H9 (cell line): ENCODE results near the gene MCF2L2. TPM values are rescaled to one million over a fixed set of nuclear protein-coding genes. Genes with fewer than 3 reads are reported as not detected.

Experiments used
- DNase-seq: peaks from one replicate; pipeline ENCODE4 v3.0.0-alpha.2; 2017
- H2AFZ ChIP-seq: one replicate; pipeline ENCODE4 v1.6.1; 2013; ENCODE audit warnings: mild to moderate bottlenecking, low read length, control low read depth, moderate library complexity
- H2AK5ac ChIP-seq: 2 replicates; pipeline ENCODE4 v1.6.1; 2013; ENCODE audit warnings: low read length, control low read depth, mixed read lengths; ENCODE audit not compliant: insufficient read length
- H2BK120ac ChIP-seq: one replicate; pipeline ENCODE4 v1.6.1; 2013; ENCODE audit warnings: low read depth, mild to moderate bottlenecking, low read length, control low read depth, inconsistent platforms; ENCODE audit not compliant: poor library complexity, severe bottlenecking
- H2BK12ac ChIP-seq: 2 replicates; pipeline ENCODE4 v1.6.1; 2013; ENCODE audit warnings: low read length, control low read depth, mixed read lengths, low read depth; ENCODE audit not compliant: insufficient read length
- H2BK15ac ChIP-seq: 2 replicates; pipeline ENCODE4 v1.6.1; 2013; ENCODE audit warnings: low read depth, low read length, control low read depth
- H2BK20ac ChIP-seq: one replicate; pipeline ENCODE4 v1.6.1; 2013; ENCODE audit warnings: low read depth, mild to moderate bottlenecking, low read length, control low read depth, inconsistent platforms; ENCODE audit not compliant: poor library complexity, severe bottlenecking
- H2BK5ac ChIP-seq: 2 replicates; pipeline ENCODE4 v1.6.1; 2013; ENCODE audit warnings: low read length, control low read depth, mixed read lengths; ENCODE audit not compliant: insufficient read length
- H3K14ac ChIP-seq: 2 replicates; pipeline ENCODE4 v1.6.1; 2013; ENCODE audit warnings: low read length, control low read depth; ENCODE audit not compliant: insufficient read depth
- H3K18ac ChIP-seq: 2 replicates; pipeline ENCODE4 v1.6.1; 2013; ENCODE audit warnings: low read depth, mild to moderate bottlenecking, mixed read lengths, low read length, control low read depth; ENCODE audit not compliant: insufficient read length
- H3K23ac ChIP-seq: 2 replicates; pipeline ENCODE4 v1.6.1; 2013; ENCODE audit warnings: low read length, control low read depth, mixed read lengths, low read depth; ENCODE audit not compliant: insufficient read length
- H3K23me2 ChIP-seq: 2 replicates; pipeline ENCODE4 v1.6.1; 2013; ENCODE audit warnings: low read depth, mild to moderate bottlenecking, mixed read lengths, low read length, control low read depth; ENCODE audit not compliant: insufficient read length, poor library complexity, severe bottlenecking
- H3K27ac ChIP-seq: 2 replicates; pipeline ENCODE4 v1.5.1; 2013; ENCODE audit warnings: low read length, control low read depth, mixed read lengths, low read depth; ENCODE audit not compliant: insufficient read length
- H3K27me3 ChIP-seq: 2 replicates; pipeline ENCODE4 v1.6.1; 2013; ENCODE audit warnings: low read length, control low read depth, inconsistent platforms; ENCODE audit not compliant: insufficient read depth
- H3K4ac ChIP-seq: 2 replicates; pipeline ENCODE4 v1.6.1; 2013; ENCODE audit warnings: low read depth, mild to moderate bottlenecking, control low read depth, inconsistent platforms, low read length, moderate library complexity
- H3K4me1 ChIP-seq: 2 replicates; pipeline ENCODE4 v1.6.1; 2013; ENCODE audit warnings: low read length, control low read depth, inconsistent platforms; ENCODE audit not compliant: insufficient read depth
- H3K4me2 ChIP-seq: 2 replicates; pipeline ENCODE4 v1.6.1; 2013; ENCODE audit warnings: low read length, control low read depth, mixed read lengths; ENCODE audit not compliant: insufficient read length, insufficient read depth
- H3K56ac ChIP-seq: 2 replicates; pipeline ENCODE4 v1.6.1; 2013; ENCODE audit warnings: low read depth, mild to moderate bottlenecking, mixed read lengths, low read length, control low read depth; ENCODE audit not compliant: insufficient read length
- H3K79me1 ChIP-seq: 2 replicates; pipeline ENCODE4 v1.6.1; 2013; ENCODE audit warnings: low read depth, mild to moderate bottlenecking, moderate library complexity, low read length, control low read depth, inconsistent platforms; ENCODE audit not compliant: insufficient read depth, poor library complexity, severe bottlenecking
- H3K79me2 ChIP-seq: 2 replicates; pipeline ENCODE4 v1.6.1; 2013; ENCODE audit warnings: low read length, control low read depth, inconsistent platforms; ENCODE audit not compliant: insufficient read depth
- H3K9ac ChIP-seq: 2 replicates; pipeline ENCODE4 v1.6.1; 2013; ENCODE audit warnings: low read length, control low read depth, mixed read lengths; ENCODE audit not compliant: insufficient read length; ENCODE audit errors: extremely low read depth
- H3K9me3 ChIP-seq: one replicate; pipeline ENCODE4 v1.6.1; 2013; ENCODE audit warnings: low read depth, low read length, inconsistent platforms; ENCODE audit not compliant: control insufficient read depth
- H3T11ph ChIP-seq: one replicate; pipeline ENCODE4 v1.6.1; 2013; ENCODE audit warnings: mild to moderate bottlenecking, low read length, control low read depth, inconsistent platforms
- H4K20me1 ChIP-seq: one replicate; pipeline ENCODE4 v1.6.1; 2013; ENCODE audit not compliant: control insufficient read depth, insufficient read length, insufficient read depth
- H4K5ac ChIP-seq: 2 replicates; pipeline ENCODE4 v1.6.1; 2013; ENCODE audit warnings: low read depth, mild to moderate bottlenecking, mixed read lengths, low read length, control low read depth; ENCODE audit not compliant: insufficient read length
- H4K8ac ChIP-seq: replicated peaks from 2 replicates; pipeline ENCODE4 v1.6.1; 2013; ENCODE audit warnings: low read length, control low read depth, mixed read lengths, low read depth; ENCODE audit not compliant: insufficient read length
- H4K91ac ChIP-seq: 2 replicates; pipeline ENCODE4 v1.6.1; 2013; ENCODE audit warnings: low read depth, mild to moderate bottlenecking, moderate library complexity, mixed read lengths, low read length, control low read depth; ENCODE audit not compliant: insufficient read length
- H3K27ac Mint-ChIP-seq, 3 experiments: 2 replicates in 2 of 3; 3 replicates in 1 of 3; pipeline ENCODE4 v1.8.0; 2020 to 2021; ENCODE audit warnings: mixed read lengths in 3 of 3, mild to moderate bottlenecking in 1 of 3, moderate library complexity in 1 of 3
- H3K27me3 Mint-ChIP-seq: 2 replicates; pipeline ENCODE4 v1.8.0; 2021; ENCODE audit warnings: low read depth, mild to moderate bottlenecking, moderate library complexity, mixed read lengths
- H3K36me3 Mint-ChIP-seq, 3 experiments: 2 replicates in 2 of 3; 3 replicates in 1 of 3; pipeline ENCODE4 v1.8.0; 2020 to 2021; ENCODE audit warnings: low read depth in 3 of 3, mixed read lengths in 3 of 3; ENCODE audit not compliant: insufficient read depth in 1 of 3
- H3K4me1 Mint-ChIP-seq, 2 experiments: 2 replicates each; pipeline ENCODE4 v1.8.0; 2020; ENCODE audit warnings: mixed read lengths in 2 of 2
- H3K4me3 Mint-ChIP-seq, 2 experiments: 2 replicates in 1 of 2; 3 replicates in 1 of 2; pipeline ENCODE4 v1.8.0; 2020 to 2021; ENCODE audit warnings: mild to moderate bottlenecking in 2 of 2, mixed read lengths in 2 of 2, moderate library complexity in 1 of 2
- H3K9me3 Mint-ChIP-seq, 2 experiments: 2 replicates in 1 of 2; 3 replicates in 1 of 2; pipeline ENCODE4 v1.8.0; 2020; ENCODE audit warnings: mild to moderate bottlenecking in 2 of 2, mixed read lengths in 2 of 2, moderate library complexity in 1 of 2
- WGBS: extraction: QIAGEN DNeasy Blood & Tissue Kit; methylation state at CpG from one replicate; pipeline ENCODE4 v1.1.7; 2013; ENCODE audit warnings: missing lambda C conversion rate, low lambda C conversion rate, mixed read lengths; ENCODE audit not compliant: insufficient read length; ENCODE audit errors: extremely low coverage; 5-methylcytosine and 5-hydroxymethylcytosine counted together
- total RNA-seq: library from RNA; stranded (reverse); gene quantifications from 2 replicates; pipeline ENCODE4 v1.2.1, GENCODE V29; 2021
- TF ChIP-seq, protein P1 (sequence below): fragments of 200-600 bp; sonication (generic); conservative IDR thresholded peaks from 3 replicates; pipeline ENCODE4 v1.8.0; 2021; ENCODE audit warnings: antibody characterized with exemption, mild to moderate bottlenecking

The MCF2L2 gene
- total RNA-seq, 1 experiment from 2014 or later: 6.4 TPM

DNA sequence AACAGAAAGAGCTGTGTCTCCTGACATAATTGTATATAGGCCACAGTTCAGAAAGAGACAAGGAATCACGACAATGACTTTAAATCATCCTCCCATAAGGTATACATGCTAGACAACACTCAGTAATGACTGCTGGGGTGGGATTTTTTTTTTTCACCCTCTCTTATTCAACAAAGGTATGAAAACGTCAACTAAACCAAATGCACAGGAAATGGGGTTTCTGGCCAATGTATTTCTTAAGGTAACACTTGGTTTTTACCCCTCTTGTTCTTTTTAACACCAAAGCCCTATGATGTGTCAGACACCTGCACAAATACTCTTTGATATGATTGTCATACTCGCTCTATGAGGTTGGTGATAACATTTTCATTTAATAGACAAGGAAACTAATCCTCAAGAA, 78.3 kb downstream of the MCF2L2 start:
- H3K27ac ChIP-seq: no peak overlapping the region
- Mint-ChIP-seq H3K4me3 (no peak overlapping the region), H3K36me3 (peaks cover 0 to 11% (median 6%) of the 10 kb centered on the region in 3 experiments; a peak in 4 of 7 replicates), H3K27me3 (peaks cover 3% of the 10 kb centered on the region), H3K4me1 (peaks cover 0 to 6% of the 10 kb centered on the region in 2 experiments; a peak in 1 of 4 replicates), H3K9me3 (peaks cover 7 to 15% of the 10 kb centered on the region in 2 experiments; a peak in 4 of 5 replicates), H3K27ac (no peak overlapping the region)
- H4K5ac ChIP-seq: no peak overlapping the region
- no peaks in the 10 kb centered on the region for H4K20me1 ChIP-seq
- WGBS: no CpG with 5 or more reads among the region's 3 CpGs
- H3K18ac ChIP-seq: no peak overlapping the region
- H3K23me2 ChIP-seq: no peaks in the 10 kb centered on the region
- no peaks in the 10 kb centered on the region for H3K79me1 ChIP-seq
- H3T11ph ChIP-seq: no peak overlapping the region
- no peaks in the 10 kb centered on the region for H3K9me3 ChIP-seq
- no peak overlapping the region for H2BK5ac ChIP-seq
- no peak for DNase-seq
- H3K9ac ChIP-seq: no peak overlapping the region
- no peak overlapping the region for H3K56ac ChIP-seq
- no peak overlapping the region for H3K14ac ChIP-seq
- H4K91ac ChIP-seq: no peak overlapping the region
- no peak overlapping the region for H2BK15ac ChIP-seq
- no peaks in the 10 kb centered on the region for H3K27me3 ChIP-seq
- H2BK12ac ChIP-seq: no peak overlapping the region
- TF ChIP-seq, protein P1, sequence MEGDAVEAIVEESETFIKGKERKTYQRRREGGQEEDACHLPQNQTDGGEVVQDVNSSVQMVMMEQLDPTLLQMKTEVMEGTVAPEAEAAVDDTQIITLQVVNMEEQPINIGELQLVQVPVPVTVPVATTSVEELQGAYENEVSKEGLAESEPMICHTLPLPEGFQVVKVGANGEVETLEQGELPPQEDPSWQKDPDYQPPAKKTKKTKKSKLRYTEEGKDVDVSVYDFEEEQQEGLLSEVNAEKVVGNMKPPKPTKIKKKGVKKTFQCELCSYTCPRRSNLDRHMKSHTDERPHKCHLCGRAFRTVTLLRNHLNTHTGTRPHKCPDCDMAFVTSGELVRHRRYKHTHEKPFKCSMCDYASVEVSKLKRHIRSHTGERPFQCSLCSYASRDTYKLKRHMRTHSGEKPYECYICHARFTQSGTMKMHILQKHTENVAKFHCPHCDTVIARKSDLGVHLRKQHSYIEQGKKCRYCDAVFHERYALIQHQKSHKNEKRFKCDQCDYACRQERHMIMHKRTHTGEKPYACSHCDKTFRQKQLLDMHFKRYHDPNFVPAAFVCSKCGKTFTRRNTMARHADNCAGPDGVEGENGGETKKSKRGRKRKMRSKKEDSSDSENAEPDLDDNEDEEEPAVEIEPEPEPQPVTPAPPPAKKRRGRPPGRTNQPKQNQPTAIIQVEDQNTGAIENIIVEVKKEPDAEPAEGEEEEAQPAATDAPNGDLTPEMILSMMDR: no peak
- no peak overlapping the region for H2BK120ac ChIP-seq
- H2AFZ ChIP-seq: no peak overlapping the region
- no peak overlapping the region for H2BK20ac ChIP-seq
- no peaks in the 10 kb centered on the region for H3K4me1 ChIP-seq
- no peak overlapping the region for H3K4me2 ChIP-seq
- no peak overlapping the region for H3K4ac ChIP-seq
- no peak overlapping the region for H2AK5ac ChIP-seq
- H4K8ac ChIP-seq: no peak overlapping the region
- no peaks in the 10 kb centered on the region for H3K79me2 ChIP-seq
- no peak overlapping the region for H3K23ac ChIP-seq
